Measurements from ENCODE around the gene ZFHX3.

DNA sequence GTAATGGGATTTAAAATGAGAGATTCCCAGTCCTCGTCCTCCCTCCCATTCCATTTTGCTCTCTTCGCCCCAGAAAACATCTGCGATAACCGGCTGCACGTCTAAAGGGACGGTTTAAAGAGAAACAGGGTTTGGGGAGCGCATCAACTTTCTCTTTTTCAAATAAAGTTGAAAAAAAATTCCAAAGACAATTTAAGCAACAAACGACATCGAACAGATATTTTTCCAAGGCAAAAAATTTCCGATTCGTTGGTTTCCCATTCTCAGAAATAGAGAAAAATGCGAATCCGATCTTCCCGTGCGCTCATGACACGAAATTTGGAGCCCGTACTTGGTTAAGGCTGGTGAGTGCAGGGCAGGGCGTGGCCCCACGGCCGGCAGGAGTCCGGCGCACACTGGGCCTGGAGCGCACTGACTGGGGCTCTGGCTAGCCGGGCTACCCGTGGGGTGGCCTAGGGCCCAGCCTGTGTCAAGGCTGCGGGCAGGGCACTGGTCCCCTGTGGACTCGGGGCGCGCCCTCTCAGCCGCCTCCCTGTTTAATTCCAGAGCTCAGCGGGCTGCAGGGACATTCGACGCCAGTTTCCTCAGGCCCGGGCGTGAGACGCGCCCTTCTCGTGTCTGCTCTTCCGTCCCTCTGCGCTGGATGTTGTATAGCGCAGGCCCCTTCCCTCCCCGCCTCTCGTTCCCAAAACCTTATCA, 17.9 kb upstream of the ZFHX3 start:
- TF ChIP-seq, protein P1, sequence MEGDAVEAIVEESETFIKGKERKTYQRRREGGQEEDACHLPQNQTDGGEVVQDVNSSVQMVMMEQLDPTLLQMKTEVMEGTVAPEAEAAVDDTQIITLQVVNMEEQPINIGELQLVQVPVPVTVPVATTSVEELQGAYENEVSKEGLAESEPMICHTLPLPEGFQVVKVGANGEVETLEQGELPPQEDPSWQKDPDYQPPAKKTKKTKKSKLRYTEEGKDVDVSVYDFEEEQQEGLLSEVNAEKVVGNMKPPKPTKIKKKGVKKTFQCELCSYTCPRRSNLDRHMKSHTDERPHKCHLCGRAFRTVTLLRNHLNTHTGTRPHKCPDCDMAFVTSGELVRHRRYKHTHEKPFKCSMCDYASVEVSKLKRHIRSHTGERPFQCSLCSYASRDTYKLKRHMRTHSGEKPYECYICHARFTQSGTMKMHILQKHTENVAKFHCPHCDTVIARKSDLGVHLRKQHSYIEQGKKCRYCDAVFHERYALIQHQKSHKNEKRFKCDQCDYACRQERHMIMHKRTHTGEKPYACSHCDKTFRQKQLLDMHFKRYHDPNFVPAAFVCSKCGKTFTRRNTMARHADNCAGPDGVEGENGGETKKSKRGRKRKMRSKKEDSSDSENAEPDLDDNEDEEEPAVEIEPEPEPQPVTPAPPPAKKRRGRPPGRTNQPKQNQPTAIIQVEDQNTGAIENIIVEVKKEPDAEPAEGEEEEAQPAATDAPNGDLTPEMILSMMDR (IDR thresholded peaks at IDR 0.05), result no peak
- TF ChIP-seq POLR2A (IDR thresholded peaks at IDR 0.05), result no peak

All from right lobe of liver (tissue), 4 donors.